Muscle of arm (tissue), 12 donors: ENCODE measurements around the gene TXNRD2. TPM values are rescaled to one million over a fixed set of nuclear protein-coding genes. Genes with fewer than 3 reads are reported as not detected.
A peak's percentile ranks its signal among the peaks of the same experiment; 100 is the strongest.
"Not testable (repeated sequence)": the region's sequence is repeated elsewhere in the genome, so short reads cannot be mapped to it uniquely, and the experiment has no call there.

Experiments used
- DNase-seq: peaks from one replicate; pipeline ENCODE4 v3.0.0-alpha.2; 2013
- polyA plus RNA-seq, 12 donors: library from polyadenylated mRNA; unstranded; fragments of 120-200 nt; gene quantifications; one replicate each; pipeline ENCODE4 v1.2.1, GENCODE V29; 2013; ENCODE audit not compliant: insufficient read length in 12 of 12

The TXNRD2 gene
- polyA plus RNA-seq, 12 donors, result 12.0 to 24.1 (median 15.1) TPM; not detected in 1

GRCh38 chr22:19890502-19891316 is 50.9 kb downstream of the TXNRD2 start:
- no peak for DNase-seq

- DNase-seq, result no peak
These were observed 51.7 kb downstream of the TXNRD2 start for GRCh38 chr22:19889951-19890350.

GRCh38 chr22:19888131-19888746 is 53.4 kb downstream of the TXNRD2 start:
- DNase-seq, result no peak

GRCh38 chr22:19887256-19887985 is 54.2 kb downstream of the TXNRD2 start:
- no peak for DNase-seq

- no peak for DNase-seq
These were observed 54.9 kb downstream of the TXNRD2 start for GRCh38 chr22:19886605-19887255.

- no peak for DNase-seq
These were observed 55.6 kb downstream of the TXNRD2 start for GRCh38 chr22:19885841-19886592.

- no peak for DNase-seq
These were observed 56.5 kb downstream of the TXNRD2 start for GRCh38 chr22:19884954-19885751.

GRCh38 chr22:19884161-19884953 is 57.3 kb downstream of the TXNRD2 start:
- DNase-seq, result no peak

GRCh38 chr22:19883446-19883845 is 58.2 kb downstream of the TXNRD2 start:
- not testable (repeated sequence) for DNase-seq

- no peak for DNase-seq
These were observed 58.9 kb downstream of the TXNRD2 start for GRCh38 chr22:19882446-19883381.

- DNase-seq, result peak; percentile 72
These were observed 60.6 kb downstream of the TXNRD2 start for GRCh38 chr22:19880786-19881569.

GRCh38 chr22:19879992-19880785 is 61.4 kb downstream of the TXNRD2 start:
- DNase-seq, result no peak

GRCh38 chr22:19879643-19879991 is 62.0 kb downstream of the TXNRD2 start:
- DNase-seq, result no peak

GRCh38 chr22:19879246-19879570 is 62.4 kb downstream of the TXNRD2 start:
- DNase-seq, result no peak

GRCh38 chr22:19878461-19879245 is 63.0 kb downstream of the TXNRD2 start:
- DNase-seq, result no peak
